Panc1 (cell line): Measurements from ENCODE around the gene KCNMA1. TPM values are rescaled to one million over a fixed set of nuclear protein-coding genes. Genes with fewer than 3 reads are reported as not detected.
"Not testable (repeated sequence)": the region's sequence is repeated elsewhere in the genome, so short reads cannot be mapped to it uniquely, and the experiment has no call there.

Experiments used
- ATAC-seq: fragments of 200-7000 bp; cut with Tn5 transposase; 2 replicates; pipeline ENCODE4 v1.9.1; 2020; ENCODE audit warnings: mild to moderate bottlenecking, moderate library complexity
- BruUV-seq: library from RNA; stranded (reverse); fragments of 400-500 nt; replicated peaks from 2 replicates; lab custom pipeline; 2021; lab: Mats Ljungman, UMichigan
- CTCF ChIA-PET: fragments of 300-600 bp; sonication (Branson Sonifier 250); formaldehyde crosslinking; loops from one replicate; lab custom pipeline; 2022; ENCODE audit warnings: antibody characterized with exemption; lab: Charles Lee
- POLR2A ChIA-PET: fragments of 300-600 bp; sonication (Branson Sonifier 250); formaldehyde crosslinking; loops from one replicate; lab custom pipeline; 2022; ENCODE audit warnings: antibody characterized with exemption; lab: Charles Lee
- DNase-seq: peaks from one replicate; pipeline ENCODE4 v3.0.0-alpha.2; 2010; ENCODE audit warnings: low read depth, low spot score
- H3K27ac ChIP-seq: 2 replicates; pipeline ENCODE4 v1.5.1; 2011; ENCODE audit warnings: mild to moderate bottlenecking, low read length, inconsistent platforms
- H3K27me3 ChIP-seq: fragments of 200-500 bp; sonication (Bioruptor generic); 2 replicates; pipeline ENCODE4 v1.6.0; 2014; ENCODE audit warnings: low read length, inconsistent platforms; ENCODE audit not compliant: control insufficient read depth, insufficient read depth
- H3K36me3 ChIP-seq: fragments of 200-500 bp; sonication (Bioruptor generic); 2 replicates; pipeline ENCODE4 v1.5.1; 2014; ENCODE audit warnings: inconsistent platforms, mild to moderate bottlenecking, low read length, moderate library complexity; ENCODE audit not compliant: control insufficient read depth, insufficient read depth
- H3K4me1 ChIP-seq: 2 replicates; pipeline ENCODE4 v1.5.1; 2011; ENCODE audit warnings: inconsistent platforms, mild to moderate bottlenecking, low read length, moderate library complexity; ENCODE audit not compliant: control insufficient read depth, insufficient read depth
- H3K4me3 ChIP-seq, 2 experiments: 2 replicates each; pipeline ENCODE4 v1.5.1; 2011 to 2012; ENCODE audit warnings: low read depth in 2 of 2, low read length in 2 of 2, mild to moderate bottlenecking in 2 of 2, inconsistent platforms in 1 of 2, moderate library complexity in 1 of 2
- H3K9me3 ChIP-seq: fragments of 200-500 bp; sonication (Bioruptor generic); 2 replicates; pipeline ENCODE4 v1.5.1; 2014; ENCODE audit warnings: low read depth, mild to moderate bottlenecking, inconsistent platforms, low read length, moderate library complexity; ENCODE audit not compliant: control insufficient read depth, insufficient read depth
- POLR2AphosphoS5 ChIP-seq: IDR thresholded peaks from 2 replicates; pipeline ENCODE4 v1.6.1; 2012; ENCODE audit warnings: mild to moderate bottlenecking, low read depth, low read length, moderate library complexity
- SIN3A ChIP-seq: IDR thresholded peaks from 2 replicates; pipeline ENCODE4 v1.6.1; 2012; ENCODE audit warnings: low read depth, mild to moderate bottlenecking, low read length, moderate library complexity, borderline replicate concordance; ENCODE audit not compliant: insufficient read depth
- TCF7L2 ChIP-seq: IDR thresholded peaks from 2 replicates; pipeline ENCODE4 v1.6.1; 2011; ENCODE audit warnings: mild to moderate bottlenecking, low read depth, low read length, inconsistent platforms
- in situ Hi-C: cut with HindIII; loops from 2 replicates; pipeline ENCODE4 v1.10.0; 2016; ENCODE audit warnings: low sequenced_read_pairs, low pct_unique_long_range_greater_than_20kb
- intact Hi-C: fragments of 100-400 bp; cut with micrococcal nuclease; formaldehyde crosslinking; loops from one replicate; pipeline ENCODE4 v1.10.0; 2022; ENCODE audit not compliant: unreplicated experiment
- total RNA-seq: library from RNA; stranded (reverse); gene quantifications from one replicate; pipeline ENCODE4 v1.2.1, GENCODE V29; 2021; ENCODE audit not compliant: unreplicated experiment
- TF ChIP-seq, protein P1 (sequence below), 2 experiments: IDR thresholded peaks; 2 replicates each; pipeline ENCODE4 v1.6.1; 2011 to 2012; ENCODE audit warnings: low read depth in 2 of 2, control low read depth in 1 of 2, low read length in 1 of 2, mild to moderate bottlenecking in 1 of 2, moderate library complexity in 1 of 2; ENCODE audit not compliant: insufficient read depth in 1 of 2
- TF ChIP-seq, protein P2 (sequence below): fragments of 450-650 bp; IDR thresholded peaks from 2 replicates; pipeline ENCODE4 v1.5.1; 2017; ENCODE audit warnings: mild to moderate bottlenecking

KCNMA1 gene
- total RNA-seq, 1 experiment from 2014 or later = 91.9 TPM

DNA sequence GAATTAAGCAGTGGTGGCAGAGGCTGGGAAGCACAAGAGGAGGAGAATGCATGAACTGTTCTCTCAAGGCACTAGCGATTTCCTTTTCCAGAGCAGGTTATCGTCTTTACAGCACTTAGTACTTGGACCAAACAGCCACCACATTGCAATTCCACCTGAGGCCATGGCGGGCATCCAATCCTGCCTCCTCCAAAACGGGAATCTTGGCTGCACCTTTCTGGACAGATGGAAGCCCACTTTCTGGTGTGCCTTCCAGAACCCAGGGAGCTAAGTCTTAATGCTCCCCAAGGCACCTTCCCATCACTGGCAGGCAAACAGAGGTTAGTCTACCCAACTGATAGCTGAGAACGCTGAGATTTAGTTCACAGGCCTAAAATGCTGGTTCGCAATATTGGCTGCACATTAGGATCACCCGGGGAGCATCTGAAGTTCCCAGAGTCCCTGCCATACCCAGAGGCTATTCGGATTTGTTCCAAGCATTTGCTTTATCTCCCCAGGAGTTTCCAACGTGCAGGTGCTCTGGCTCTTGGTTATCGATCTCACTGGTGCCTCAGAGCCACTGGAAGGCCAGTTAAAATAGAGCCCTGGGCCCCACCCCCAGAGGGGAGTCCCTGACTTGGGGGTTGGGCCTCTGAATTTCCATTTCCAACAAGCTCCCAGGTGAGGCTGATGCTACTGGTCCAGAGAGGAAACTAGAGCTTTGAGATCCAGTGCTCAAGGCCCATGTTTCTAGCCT, 62.2 kb downstream of the KCNMA1 start:
- H3K27ac ChIP-seq = peak overlapping the region; percentile 15; the same call in 1 of the 2 replicates
- in situ Hi-C loops = no loop called here
- no peak overlapping the region for H3K4me3 ChIP-seq
- peaks cover 48% of the 10 kb centered on the region for H3K4me1 ChIP-seq
- no peaks in the 10 kb centered on the region for H3K9me3 ChIP-seq
- intact Hi-C loops = no loop called here
- no peaks in the 10 kb centered on the region for H3K27me3 ChIP-seq
- ChIA-PET CTCF (interaction anchor here (0.8 kb wide), 1 partner anchor 308 kb away, joined by 3 read pairs; no protein-coding TSS in a partner anchor), POLR2A (interaction anchor here (0.6 kb wide), 1 partner anchor 65 kb away, joined by 6 read pairs; no protein-coding TSS in a partner anchor)
- TF ChIP-seq, protein P1, sequence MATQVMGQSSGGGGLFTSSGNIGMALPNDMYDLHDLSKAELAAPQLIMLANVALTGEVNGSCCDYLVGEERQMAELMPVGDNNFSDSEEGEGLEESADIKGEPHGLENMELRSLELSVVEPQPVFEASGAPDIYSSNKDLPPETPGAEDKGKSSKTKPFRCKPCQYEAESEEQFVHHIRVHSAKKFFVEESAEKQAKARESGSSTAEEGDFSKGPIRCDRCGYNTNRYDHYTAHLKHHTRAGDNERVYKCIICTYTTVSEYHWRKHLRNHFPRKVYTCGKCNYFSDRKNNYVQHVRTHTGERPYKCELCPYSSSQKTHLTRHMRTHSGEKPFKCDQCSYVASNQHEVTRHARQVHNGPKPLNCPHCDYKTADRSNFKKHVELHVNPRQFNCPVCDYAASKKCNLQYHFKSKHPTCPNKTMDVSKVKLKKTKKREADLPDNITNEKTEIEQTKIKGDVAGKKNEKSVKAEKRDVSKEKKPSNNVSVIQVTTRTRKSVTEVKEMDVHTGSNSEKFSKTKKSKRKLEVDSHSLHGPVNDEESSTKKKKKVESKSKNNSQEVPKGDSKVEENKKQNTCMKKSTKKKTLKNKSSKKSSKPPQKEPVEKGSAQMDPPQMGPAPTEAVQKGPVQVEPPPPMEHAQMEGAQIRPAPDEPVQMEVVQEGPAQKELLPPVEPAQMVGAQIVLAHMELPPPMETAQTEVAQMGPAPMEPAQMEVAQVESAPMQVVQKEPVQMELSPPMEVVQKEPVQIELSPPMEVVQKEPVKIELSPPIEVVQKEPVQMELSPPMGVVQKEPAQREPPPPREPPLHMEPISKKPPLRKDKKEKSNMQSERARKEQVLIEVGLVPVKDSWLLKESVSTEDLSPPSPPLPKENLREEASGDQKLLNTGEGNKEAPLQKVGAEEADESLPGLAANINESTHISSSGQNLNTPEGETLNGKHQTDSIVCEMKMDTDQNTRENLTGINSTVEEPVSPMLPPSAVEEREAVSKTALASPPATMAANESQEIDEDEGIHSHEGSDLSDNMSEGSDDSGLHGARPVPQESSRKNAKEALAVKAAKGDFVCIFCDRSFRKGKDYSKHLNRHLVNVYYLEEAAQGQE (IDR thresholded peaks at IDR 0.05; ENCODE audit: insufficient read depth in 1 of 2, low read depth in 2 of 2, low read length in 1 of 2) = no peak
- TF ChIP-seq TCF7L2 (no peak), SIN3A (no peak), POLR2AphosphoS5 (no peak)
- TF ChIP-seq, protein P2, sequence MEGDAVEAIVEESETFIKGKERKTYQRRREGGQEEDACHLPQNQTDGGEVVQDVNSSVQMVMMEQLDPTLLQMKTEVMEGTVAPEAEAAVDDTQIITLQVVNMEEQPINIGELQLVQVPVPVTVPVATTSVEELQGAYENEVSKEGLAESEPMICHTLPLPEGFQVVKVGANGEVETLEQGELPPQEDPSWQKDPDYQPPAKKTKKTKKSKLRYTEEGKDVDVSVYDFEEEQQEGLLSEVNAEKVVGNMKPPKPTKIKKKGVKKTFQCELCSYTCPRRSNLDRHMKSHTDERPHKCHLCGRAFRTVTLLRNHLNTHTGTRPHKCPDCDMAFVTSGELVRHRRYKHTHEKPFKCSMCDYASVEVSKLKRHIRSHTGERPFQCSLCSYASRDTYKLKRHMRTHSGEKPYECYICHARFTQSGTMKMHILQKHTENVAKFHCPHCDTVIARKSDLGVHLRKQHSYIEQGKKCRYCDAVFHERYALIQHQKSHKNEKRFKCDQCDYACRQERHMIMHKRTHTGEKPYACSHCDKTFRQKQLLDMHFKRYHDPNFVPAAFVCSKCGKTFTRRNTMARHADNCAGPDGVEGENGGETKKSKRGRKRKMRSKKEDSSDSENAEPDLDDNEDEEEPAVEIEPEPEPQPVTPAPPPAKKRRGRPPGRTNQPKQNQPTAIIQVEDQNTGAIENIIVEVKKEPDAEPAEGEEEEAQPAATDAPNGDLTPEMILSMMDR = no peak
- BruUV-seq = no TSS peak
- no peaks in the 10 kb centered on the region for H3K36me3 ChIP-seq
- no peak for ATAC-seq
- no peak for DNase-seq

DNA sequence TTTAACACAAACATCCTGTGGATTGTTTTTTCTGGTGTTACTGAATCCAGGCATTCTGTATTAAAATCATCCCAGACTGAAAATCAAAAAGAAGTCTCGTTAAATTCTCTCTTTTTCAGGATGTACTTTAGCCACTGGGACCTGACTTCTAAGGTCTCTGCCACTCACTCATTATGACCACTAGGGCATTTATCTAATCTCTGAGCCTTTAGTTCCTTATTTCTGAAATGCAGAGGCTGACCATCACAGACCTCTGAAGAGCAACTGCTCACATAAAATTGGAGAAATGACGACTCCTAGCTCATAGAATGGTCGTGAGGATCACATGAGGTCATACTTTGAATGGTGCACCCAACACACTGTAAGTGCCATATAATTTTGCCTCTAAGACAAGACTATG, 63.2 kb downstream of the KCNMA1 start:
- no peak for DNase-seq
- ATAC-seq = 0 out of 2 replicates have a peak, but pooled peaks have one; percentile 40
- CTCF ChIA-PET = interaction anchor here (0.8 kb wide), 1 partner anchor 307 kb away, joined by 3 read pairs; no protein-coding TSS in a partner anchor
- no peak overlapping the region for H3K4me3 ChIP-seq
- TF ChIP-seq TCF7L2 (no peak), POLR2AphosphoS5 (no peak), SIN3A (no peak)
- TF ChIP-seq, protein P1 (IDR thresholded peaks at IDR 0.05; ENCODE audit: insufficient read depth in 1 of 2, low read depth in 2 of 2, low read length in 1 of 2) = no peak
- peaks cover 44% of the 10 kb centered on the region for H3K4me1 ChIP-seq
- H3K9me3 ChIP-seq = no peaks in the 10 kb centered on the region
- intact Hi-C loops (no loop called here), in situ Hi-C loops (no loop called here)
- POLR2A ChIA-PET = no interaction called here
- no peaks in the 10 kb centered on the region for H3K36me3 ChIP-seq
- H3K27me3 ChIP-seq = no peaks in the 10 kb centered on the region
- 0 out of 2 replicates have a peak overlapping the region, but pooled peaks have one; percentile 30 for H3K27ac ChIP-seq
- no TSS peak for BruUV-seq

DNA sequence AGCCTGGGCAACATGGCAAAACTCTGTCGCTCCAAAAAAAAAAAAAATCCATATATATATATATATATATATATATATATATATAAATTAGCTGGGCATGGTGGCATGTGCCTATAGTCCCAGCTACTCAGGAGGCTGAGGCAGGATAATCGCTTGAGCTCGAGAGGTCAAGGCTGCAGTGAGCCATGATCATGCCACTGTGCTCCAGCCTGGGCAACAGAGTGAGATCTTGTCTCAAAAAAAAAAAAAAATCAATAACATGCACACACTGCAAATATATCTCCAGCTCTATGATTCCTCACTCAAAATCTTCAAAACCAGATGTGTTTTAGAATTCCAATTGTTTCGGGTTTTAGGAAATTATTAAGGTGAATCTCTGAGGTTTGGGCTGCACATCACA, 65.1 kb downstream of the KCNMA1 start:
- CTCF ChIA-PET = interaction anchor here (0.6 to 1.2 kb wide), 2 partner anchors 10 to 402 kb away, joined by 3 to 5 read pairs; no protein-coding TSS in a partner anchor
- not testable (repeated sequence) for H3K27ac ChIP-seq

More for the DNA sequence above, 65.1 kb downstream of the KCNMA1 start:
- in situ Hi-C loops, DNase-seq, ATAC-seq, H3K36me3 ChIP-seq, H3K4me3 ChIP-seq, H3K27me3 ChIP-seq, H3K9me3 ChIP-seq, BruUV-seq, intact Hi-C loops: not testable (repeated sequence)
- POLR2A ChIA-PET = interaction anchor here (0.9 kb wide), 1 partner anchor 72 kb away, joined by 6 read pairs; no protein-coding TSS in a partner anchor
- peaks cover 32% of the 10 kb centered on the region for H3K4me1 ChIP-seq
